ENCODE data around the gene MUL1. TPM values are rescaled to one million over a fixed set of nuclear protein-coding genes. Genes with fewer than 3 reads are reported as not detected.

Gene MUL1
- total RNA-seq, 1 donor from 2014 or later: 28.2 TPM

DNA sequence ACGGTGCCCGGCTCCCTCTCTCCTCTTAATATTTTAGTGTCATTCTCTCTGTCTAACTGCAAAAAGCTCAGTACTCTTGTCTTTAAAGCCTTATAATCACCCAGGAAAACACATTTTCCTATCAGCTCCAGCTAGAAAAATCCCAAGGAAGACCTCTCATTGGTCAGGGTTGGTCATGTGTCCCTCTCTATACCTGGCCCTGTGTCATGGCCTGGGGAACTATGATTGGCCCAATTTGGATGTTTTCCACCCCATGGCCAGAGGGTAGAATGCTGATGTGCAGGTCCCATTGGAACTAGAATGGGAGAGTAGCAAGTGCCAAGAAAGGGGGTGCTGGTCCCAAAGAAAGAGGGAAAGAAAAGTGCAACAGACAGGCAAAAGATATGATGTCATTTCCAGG, 49.2 kb downstream of the MUL1 start:
- Mint-ChIP-seq H3K36me3 (no peaks in the 10 kb centered on the region), H3K4me3 (no peak overlapping the region), H3K27ac (no peak overlapping the region), H3K4me1 (no peaks in the 10 kb centered on the region), H3K9me3 (no peaks in the 10 kb centered on the region), H3K27me3 (ENCODE audit: low read depth) (peaks cover 41% of the 10 kb centered on the region)
- DNase-seq (ENCODE audit: low spot score in 2 of 2, unreplicated experiment in 2 of 2): no peak
- TF ChIP-seq, protein P1, sequence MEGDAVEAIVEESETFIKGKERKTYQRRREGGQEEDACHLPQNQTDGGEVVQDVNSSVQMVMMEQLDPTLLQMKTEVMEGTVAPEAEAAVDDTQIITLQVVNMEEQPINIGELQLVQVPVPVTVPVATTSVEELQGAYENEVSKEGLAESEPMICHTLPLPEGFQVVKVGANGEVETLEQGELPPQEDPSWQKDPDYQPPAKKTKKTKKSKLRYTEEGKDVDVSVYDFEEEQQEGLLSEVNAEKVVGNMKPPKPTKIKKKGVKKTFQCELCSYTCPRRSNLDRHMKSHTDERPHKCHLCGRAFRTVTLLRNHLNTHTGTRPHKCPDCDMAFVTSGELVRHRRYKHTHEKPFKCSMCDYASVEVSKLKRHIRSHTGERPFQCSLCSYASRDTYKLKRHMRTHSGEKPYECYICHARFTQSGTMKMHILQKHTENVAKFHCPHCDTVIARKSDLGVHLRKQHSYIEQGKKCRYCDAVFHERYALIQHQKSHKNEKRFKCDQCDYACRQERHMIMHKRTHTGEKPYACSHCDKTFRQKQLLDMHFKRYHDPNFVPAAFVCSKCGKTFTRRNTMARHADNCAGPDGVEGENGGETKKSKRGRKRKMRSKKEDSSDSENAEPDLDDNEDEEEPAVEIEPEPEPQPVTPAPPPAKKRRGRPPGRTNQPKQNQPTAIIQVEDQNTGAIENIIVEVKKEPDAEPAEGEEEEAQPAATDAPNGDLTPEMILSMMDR (IDR thresholded peaks at IDR 0.05; ENCODE audit: unreplicated experiment): no peak

DNA sequence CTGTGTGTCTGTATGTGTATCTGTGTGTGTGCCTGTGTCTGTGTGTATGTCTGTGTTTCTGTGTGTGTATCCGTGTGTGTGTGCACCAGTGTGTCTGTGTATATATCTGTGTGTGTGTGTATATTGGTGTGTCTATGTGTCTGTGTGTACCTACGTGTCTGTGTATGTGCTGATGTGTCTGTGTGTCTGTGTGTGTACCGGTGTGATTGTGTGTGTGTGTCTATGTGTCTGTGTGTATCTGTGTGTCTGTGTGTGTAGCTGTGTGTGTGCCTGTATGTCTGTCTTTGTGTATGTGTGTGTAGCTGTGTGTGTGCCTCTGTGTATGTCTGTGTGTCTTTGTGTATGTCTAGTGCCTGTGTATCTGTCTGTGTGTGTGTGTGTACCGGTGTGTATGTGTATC, 53.9 kb downstream of the MUL1 start:
- Mint-ChIP-seq H3K9me3 (no peaks in the 10 kb centered on the region), H3K27ac (no peak overlapping the region), H3K4me1 (no peaks in the 10 kb centered on the region), H3K36me3 (no peaks in the 10 kb centered on the region), H3K27me3 (ENCODE audit: low read depth) (peaks cover 40% of the 10 kb centered on the region), H3K4me3 (no peak overlapping the region)
- TF ChIP-seq, protein P1 (IDR thresholded peaks at IDR 0.05; ENCODE audit: unreplicated experiment): no peak
- DNase-seq (ENCODE audit: low spot score in 2 of 2, unreplicated experiment in 2 of 2): no peak

DNA sequence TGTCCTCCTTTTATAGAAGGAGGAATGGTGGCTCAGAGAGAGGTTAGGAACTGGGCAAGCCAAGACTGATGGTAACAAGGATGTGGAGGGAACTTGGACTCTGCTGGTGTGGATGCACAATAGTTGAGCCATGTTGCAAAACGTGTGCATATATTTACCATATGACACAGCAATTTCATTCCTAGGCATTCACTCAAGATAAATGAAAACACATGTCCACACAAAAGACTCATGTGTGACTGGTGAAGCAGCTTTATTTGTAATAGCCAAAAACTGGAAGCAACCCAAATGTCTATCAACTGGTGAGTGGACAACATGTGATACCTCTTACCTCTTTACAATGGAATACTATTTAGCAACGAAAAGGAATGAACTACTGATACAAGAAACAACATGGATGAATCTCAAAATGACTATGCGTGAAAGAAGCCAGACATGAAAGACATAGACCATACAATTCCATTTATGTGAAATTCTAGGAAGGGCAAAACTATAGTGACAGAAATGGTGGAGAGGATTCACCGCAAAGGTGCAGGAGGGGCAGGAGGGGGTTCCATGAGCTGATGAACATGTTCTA, 58.1 kb downstream of the MUL1 start:
- Mint-ChIP-seq H3K4me3 (no peak overlapping the region), H3K9me3 (no peaks in the 10 kb centered on the region), H3K36me3 (no peaks in the 10 kb centered on the region), H3K27me3 (ENCODE audit: low read depth) (peaks cover 40% of the 10 kb centered on the region), H3K4me1 (no peaks in the 10 kb centered on the region), H3K27ac (no peak overlapping the region)
- DNase-seq (ENCODE audit: low spot score in 2 of 2, unreplicated experiment in 2 of 2): no peak
- TF ChIP-seq, protein P1 (IDR thresholded peaks at IDR 0.05; ENCODE audit: unreplicated experiment): no peak

Other genes starting within 250 kb of the MUL1 start
- 0.20 to 0.29 TPM (median 0.25 TPM) in 3 replicates for gene VWA5B1, start 217.3 kb downstream of the MUL1 start, total RNA-seq
- 25.9 to 29.1 TPM (median 28.5 TPM) in 3 replicates for gene CAMK2N1, start 21.9 kb downstream of the MUL1 start, total RNA-seq
- gene FAM43B, start 44.4 kb upstream of the MUL1 start, total RNA-seq: 0.59 to 0.78 TPM (median 0.74 TPM) in 3 replicates
- 0.64 to 1.5 TPM (median 0.94 TPM) in 3 replicates for gene CDA, start 80.9 kb upstream of the MUL1 start, total RNA-seq
- 37.7 to 41.3 TPM (median 38.1 TPM) in 3 replicates for gene PINK1, start 125.3 kb upstream of the MUL1 start, total RNA-seq
- 244 to 248 TPM (median 245 TPM) in 3 replicates for gene DDOST, start 153.2 kb upstream of the MUL1 start, total RNA-seq
- 0.40 to 0.86 TPM (median 0.44 TPM) in 3 replicates for gene KIF17, start 209.9 kb upstream of the MUL1 start, total RNA-seq
- 0.45 to 0.90 TPM (median 0.49 TPM) in 3 replicates for gene SH2D5, start 224.6 kb upstream of the MUL1 start, total RNA-seq